ENCODE measurements around the gene TMEM60.

TMEM60 gene

GRCh38 chr7:77783545-77783944 lies 14.7 kb downstream of the TMEM60 start:
- DNase-seq (ENCODE audit: extremely low read depth, insufficient read length): no peak
- TF ChIP-seq CTCF (IDR thresholded peaks at IDR 0.05; ENCODE audit: insufficient read depth, low read length, poor library complexity, severe bottlenecking): no peak
- Histone ChIP-seq H3K36me3 (ENCODE audit: control insufficient read depth, insufficient read depth, low read length) (peaks cover 2% of the 10 kb centered on the region), H3K4me3 (replicated peaks; ENCODE audit: low read depth, low read length) (no peak overlapping the region), H3K27me3 (replicated peaks; ENCODE audit: control insufficient read depth, insufficient read depth, low read length) (no peaks in the 10 kb centered on the region)

- no peaks in the 10 kb centered on the region for H3K27me3 ChIP-seq (replicated peaks; ENCODE audit: control insufficient read depth, insufficient read depth, low read length)
- DNase-seq (ENCODE audit: extremely low read depth, insufficient read length): no peak
- no peak for TF ChIP-seq CTCF (IDR thresholded peaks at IDR 0.05; ENCODE audit: insufficient read depth, low read length, poor library complexity, severe bottlenecking)
- H3K4me3 ChIP-seq (replicated peaks; ENCODE audit: low read depth, low read length): no peak overlapping the region
- peaks cover 3% of the 10 kb centered on the region for H3K36me3 ChIP-seq (ENCODE audit: control insufficient read depth, insufficient read depth, low read length)
These were observed 15.1 kb downstream of the TMEM60 start for GRCh38 chr7:77783111-77783510.

- H3K27me3 ChIP-seq (replicated peaks; ENCODE audit: control insufficient read depth, insufficient read depth, low read length): no peaks in the 10 kb centered on the region
- TF ChIP-seq CTCF (IDR thresholded peaks at IDR 0.05; ENCODE audit: insufficient read depth, low read length, poor library complexity, severe bottlenecking): no peak
- peaks cover 3% of the 10 kb centered on the region for H3K36me3 ChIP-seq (ENCODE audit: control insufficient read depth, insufficient read depth, low read length)
- no peak overlapping the region for H3K4me3 ChIP-seq (replicated peaks; ENCODE audit: low read depth, low read length)
- no peak for DNase-seq (ENCODE audit: extremely low read depth, insufficient read length)
These were observed 15.9 kb downstream of the TMEM60 start for GRCh38 chr7:77782383-77782782.

GRCh38 chr7:77778535-77778934 lies 19.7 kb downstream of the TMEM60 start:
- no peaks in the 10 kb centered on the region for H3K27me3 ChIP-seq (replicated peaks; ENCODE audit: control insufficient read depth, insufficient read depth, low read length)
- no peak for TF ChIP-seq CTCF (IDR thresholded peaks at IDR 0.05; ENCODE audit: insufficient read depth, low read length, poor library complexity, severe bottlenecking)

GRCh38 chr7:77771901-77772300 lies 26.3 kb downstream of the TMEM60 start:
- Histone ChIP-seq H3K36me3 (ENCODE audit: control insufficient read depth, insufficient read depth, low read length) (peaks cover 3% of the 10 kb centered on the region; the same call in 1 of the 2 replicates), H3K27me3 (replicated peaks; ENCODE audit: control insufficient read depth, insufficient read depth, low read length) (no peaks in the 10 kb centered on the region), H3K4me3 (replicated peaks; ENCODE audit: low read depth, low read length) (no peak overlapping the region)
- DNase-seq (ENCODE audit: extremely low read depth, insufficient read length): no peak
- TF ChIP-seq CTCF (IDR thresholded peaks at IDR 0.05; ENCODE audit: insufficient read depth, low read length, poor library complexity, severe bottlenecking): no peak

More at GRCh38 chr7:77778535-77778934, 19.7 kb downstream of the TMEM60 start:
- no peak overlapping the region for H3K4me3 ChIP-seq (replicated peaks; ENCODE audit: low read depth, low read length)
- H3K36me3 ChIP-seq (ENCODE audit: control insufficient read depth, insufficient read depth, low read length): peaks cover 3% of the 10 kb centered on the region
- no peak for DNase-seq (ENCODE audit: extremely low read depth, insufficient read length)

- H3K36me3 ChIP-seq (ENCODE audit: control insufficient read depth, insufficient read depth, low read length): peaks cover 3% of the 10 kb centered on the region; the same call in 1 of the 2 replicates
- no peak overlapping the region for H3K4me3 ChIP-seq (replicated peaks; ENCODE audit: low read depth, low read length)
- TF ChIP-seq CTCF (IDR thresholded peaks at IDR 0.05; ENCODE audit: insufficient read depth, low read length, poor library complexity, severe bottlenecking): no peak
- DNase-seq (ENCODE audit: extremely low read depth, insufficient read length): no peak
- no peaks in the 10 kb centered on the region for H3K27me3 ChIP-seq (replicated peaks; ENCODE audit: control insufficient read depth, insufficient read depth, low read length)
These were observed 27.9 kb downstream of the TMEM60 start for GRCh38 chr7:77770316-77770715.
